SH-SY5Y (cell line): ENCODE data around the gene MARCHF3.

Experiments
- GATA2 ChIP-seq: IDR thresholded peaks from 2 replicates; pipeline ENCODE4 v1.6.1; 2011; ENCODE audit warnings: mild to moderate bottlenecking, low read depth, low read length
- GATA3 ChIP-seq: IDR thresholded peaks from 2 replicates; pipeline ENCODE4 v1.6.1; 2011; ENCODE audit warnings: low read depth, mild to moderate bottlenecking, low read length, moderate library complexity

- TF ChIP-seq GATA2 (no peak), GATA3 (no peak)
These were observed 182.9 kb downstream of the MARCHF3 start for GRCh38 chr5:126847456-126847820.
